NCI-H524 treated with DMSO at 0.1 percent for 48 hours (cell line): Measurements from ENCODE around the gene MDM2.
"Not testable (repeated sequence)": the region's sequence is repeated elsewhere in the genome, so short reads cannot be mapped to it uniquely, and the experiment has no call there.

ENCODE experiments used
- DNase-seq: peaks from one replicate; lab custom pipeline; 2025; lab: John Stamatoyannopoulos, UW

Gene MDM2

DNA sequence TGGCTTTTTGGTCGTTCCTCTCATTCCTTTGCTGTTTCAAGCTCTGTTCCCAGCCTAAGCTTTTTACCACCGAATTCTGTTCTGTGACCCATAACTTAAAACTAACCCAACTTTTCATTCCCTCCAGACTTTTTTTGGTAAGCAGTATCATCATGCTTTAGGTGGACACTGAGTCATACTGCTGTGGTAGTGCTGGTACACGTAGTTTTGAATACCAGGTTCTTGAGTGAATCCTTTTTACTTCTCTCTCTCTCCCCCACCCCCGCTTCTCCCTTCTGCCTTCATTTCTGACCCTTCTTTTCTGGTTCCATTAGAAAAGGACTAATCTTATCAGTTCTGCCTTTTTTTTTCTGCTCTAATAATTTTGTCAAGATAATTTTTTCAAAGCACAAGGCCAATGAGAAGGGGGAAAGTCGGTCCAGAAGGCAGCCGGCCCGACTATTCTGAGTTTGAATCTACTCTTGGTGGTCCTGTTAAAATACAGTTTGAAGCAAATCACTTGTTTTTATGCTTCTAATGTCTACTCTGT is 2.3 kb upstream of the MDM2 start:
- no peak for DNase-seq

DNA sequence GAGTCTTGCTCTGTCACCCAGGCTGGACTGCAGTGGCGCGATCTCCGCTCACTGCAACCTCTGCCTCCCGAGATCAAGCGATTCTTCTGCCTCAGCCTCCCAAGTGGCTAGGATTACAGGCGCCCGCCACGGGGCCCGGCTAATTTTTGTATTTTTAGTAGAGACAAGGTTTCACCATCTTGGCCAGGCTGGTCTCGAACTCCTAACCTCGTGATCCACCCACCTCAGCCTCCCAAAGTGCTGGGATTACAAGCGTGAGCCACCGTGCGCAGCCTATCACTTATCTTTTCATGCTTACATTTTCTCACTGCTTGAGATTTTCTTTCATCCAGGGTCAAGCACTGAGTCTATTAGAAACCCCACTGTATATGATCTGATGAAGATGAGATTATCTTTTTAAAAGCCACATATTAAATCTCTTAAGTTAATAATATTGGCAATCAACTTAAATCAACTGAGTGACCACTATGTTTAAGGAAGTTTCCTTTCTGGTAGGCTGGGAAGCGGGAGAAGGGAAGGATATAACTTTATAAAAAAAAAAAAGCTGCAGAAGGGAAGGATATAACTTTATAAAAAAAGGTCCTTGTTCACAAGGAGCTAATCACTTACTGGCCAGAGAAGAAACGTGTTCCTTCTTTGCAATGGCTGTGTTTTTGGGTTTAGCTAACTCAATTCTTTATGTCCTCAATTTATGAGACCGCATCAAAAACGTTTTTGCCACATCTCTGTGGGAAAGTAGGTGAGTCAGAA is 1.3 kb upstream of the MDM2 start:
- DNase-seq, result no peak

DNA sequence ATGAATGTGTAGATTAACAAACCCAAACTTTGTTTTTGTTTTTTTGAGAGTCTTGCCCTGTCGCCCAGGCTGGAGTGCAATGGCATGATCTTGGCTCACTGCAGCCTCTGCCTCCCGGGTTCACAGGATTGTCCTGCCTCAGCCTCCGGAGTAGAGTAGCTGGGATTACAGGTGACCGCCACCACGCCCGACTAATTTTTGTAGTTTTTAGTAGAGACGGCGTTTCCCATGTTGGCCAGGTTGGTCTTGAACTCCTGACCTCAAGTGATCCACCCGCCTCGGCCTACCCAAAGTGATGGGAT is 752 bp upstream of the MDM2 start:
- DNase-seq, result not testable (repeated sequence)

DNA sequence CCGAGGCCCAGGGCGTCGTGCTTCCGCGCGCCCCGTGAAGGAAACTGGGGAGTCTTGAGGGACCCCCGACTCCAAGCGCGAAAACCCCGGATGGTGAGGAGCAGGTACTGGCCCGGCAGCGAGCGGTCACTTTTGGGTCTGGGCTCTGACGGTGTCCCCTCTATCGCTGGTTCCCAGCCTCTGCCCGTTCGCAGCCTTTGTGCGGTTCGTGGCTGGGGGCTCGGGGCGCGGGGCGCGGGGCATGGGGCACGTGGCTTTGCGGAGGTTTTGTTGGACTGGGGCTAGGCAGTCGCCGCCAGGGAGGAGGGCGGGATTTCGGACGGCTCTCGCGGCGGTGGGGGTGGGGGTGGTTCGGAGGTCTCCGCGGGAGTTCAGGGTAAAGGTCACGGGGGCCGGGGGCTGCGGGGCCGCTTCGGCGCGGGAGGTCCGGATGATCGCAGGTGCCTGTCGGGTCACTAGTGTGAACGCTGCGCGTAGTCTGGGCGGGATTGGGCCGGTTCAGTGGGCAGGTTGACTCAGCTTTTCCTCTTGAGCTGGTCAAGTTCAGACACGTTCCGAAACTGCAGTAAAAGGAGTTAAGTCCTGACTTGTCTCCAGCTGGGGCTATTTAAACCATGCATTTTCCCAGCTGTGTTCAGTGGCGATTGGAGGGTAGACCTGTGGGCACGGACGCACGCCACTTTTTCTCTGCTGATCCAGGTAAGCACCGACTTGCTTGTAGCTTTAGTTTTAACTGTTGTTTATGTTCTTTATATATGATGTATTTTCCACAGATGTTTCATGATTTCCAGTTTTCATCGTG is 612 bp downstream of the MDM2 start:
- peak; percentile 45 for DNase-seq

DNA sequence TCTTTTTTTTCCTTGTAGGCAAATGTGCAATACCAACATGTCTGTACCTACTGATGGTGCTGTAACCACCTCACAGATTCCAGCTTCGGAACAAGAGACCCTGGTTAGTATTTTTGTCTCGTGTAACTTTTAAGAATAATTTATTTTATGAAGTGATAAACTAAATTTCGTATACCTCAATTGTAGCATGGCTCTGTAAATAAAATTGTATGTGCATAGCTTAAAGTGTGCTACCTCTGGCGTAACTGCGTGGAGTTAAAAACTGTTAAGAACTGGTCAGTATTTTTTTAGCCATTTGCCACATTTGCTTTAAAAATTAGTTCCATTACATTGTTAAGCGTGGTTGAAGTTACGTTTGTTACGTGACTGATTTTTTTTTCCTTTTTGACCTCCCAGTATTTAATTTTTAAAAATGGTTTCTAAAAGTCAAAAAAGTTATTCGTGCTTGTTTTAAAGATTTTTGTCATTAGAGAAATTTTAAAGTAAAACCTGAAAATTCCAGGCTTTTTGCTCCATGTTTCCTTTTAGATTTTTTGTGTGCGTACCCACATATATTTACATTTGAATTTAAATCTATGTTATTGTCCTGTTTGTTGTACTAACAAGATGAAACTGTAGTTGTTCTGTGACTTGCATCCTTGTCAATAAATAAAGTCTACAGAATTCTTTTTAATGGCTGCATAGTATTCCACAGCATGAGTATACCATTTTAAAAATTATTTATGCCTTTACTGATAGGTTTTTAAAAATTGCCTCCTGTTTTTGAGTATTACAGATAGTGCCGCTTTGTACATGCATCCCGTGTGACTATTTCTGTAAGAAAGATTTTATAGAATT is 1.4 kb downstream of the MDM2 start:
- DNase-seq, result no peak

DNA sequence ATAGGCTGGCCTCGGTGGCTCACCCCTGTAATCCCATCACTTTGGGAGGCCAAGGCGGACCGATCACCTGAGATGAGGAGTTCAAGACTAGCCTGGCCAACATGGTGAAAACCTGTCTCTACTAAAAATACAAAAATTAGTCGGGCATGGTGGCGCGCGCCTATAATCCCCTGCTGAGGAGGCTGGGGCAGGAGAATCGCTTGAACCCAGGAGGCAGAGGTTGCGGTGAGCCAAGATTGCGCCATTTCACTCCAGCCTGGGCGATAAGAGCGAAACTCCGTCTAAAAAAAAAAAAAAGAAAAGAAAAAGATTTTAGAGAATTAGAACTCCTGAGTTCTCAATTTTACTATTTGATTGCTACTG is 2.0 kb downstream of the MDM2 start:
- DNase-seq, result not testable (repeated sequence)

DNA sequence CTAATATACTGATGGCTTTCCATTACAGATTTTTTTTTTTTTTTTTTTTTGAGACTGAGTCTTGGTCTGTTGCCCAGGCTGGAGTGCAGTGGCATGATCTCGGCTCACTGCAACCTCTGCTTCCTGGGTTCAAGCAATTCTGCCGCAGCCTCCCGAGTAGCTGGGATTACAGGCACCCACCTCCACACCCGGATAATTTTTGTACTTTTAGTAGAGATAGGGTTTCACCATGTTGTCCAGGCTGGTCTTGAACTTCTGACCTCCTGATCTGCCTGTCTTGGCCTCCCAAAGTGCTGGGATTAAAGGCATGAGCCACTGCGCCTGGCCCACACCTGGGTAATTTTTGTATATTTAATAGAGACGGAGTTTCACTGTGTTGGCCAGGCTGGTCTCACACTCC is 3.6 kb downstream of the MDM2 start:
- DNase-seq, result not testable (repeated sequence)

DNA sequence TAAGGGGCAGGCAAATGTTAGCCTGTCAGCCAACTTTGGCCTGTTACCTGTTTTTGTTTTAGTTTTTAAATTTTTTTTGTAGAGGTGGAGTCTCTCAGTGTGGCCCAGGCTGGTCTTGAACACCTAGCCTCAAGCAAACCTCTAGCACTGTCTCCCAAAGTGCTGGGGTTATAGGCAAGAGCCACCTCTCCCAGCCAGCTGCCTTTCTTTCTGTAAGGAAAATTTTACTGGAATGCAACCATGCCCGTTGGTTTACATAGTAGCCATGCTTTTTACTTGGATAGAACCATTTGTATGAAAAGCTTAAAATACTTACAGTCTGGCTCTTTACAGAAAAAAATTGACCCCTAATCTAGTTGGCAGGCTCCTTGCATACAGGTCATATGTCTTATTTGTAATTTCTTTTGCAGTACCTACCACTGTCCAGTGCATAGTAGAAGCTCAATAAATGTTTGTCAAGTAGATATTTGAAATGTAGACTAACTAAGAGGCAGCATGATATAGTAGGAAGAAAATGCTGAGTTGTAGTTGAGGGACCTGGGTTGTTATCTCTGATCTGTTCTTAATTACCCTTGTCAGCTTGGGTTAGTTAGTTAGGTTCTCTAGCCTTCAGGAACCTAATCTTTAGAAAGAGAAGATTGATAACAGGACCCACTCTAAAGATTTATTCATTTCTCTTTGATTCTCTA is 4.7 kb downstream of the MDM2 start:
- DNase-seq, result no peak

DNA sequence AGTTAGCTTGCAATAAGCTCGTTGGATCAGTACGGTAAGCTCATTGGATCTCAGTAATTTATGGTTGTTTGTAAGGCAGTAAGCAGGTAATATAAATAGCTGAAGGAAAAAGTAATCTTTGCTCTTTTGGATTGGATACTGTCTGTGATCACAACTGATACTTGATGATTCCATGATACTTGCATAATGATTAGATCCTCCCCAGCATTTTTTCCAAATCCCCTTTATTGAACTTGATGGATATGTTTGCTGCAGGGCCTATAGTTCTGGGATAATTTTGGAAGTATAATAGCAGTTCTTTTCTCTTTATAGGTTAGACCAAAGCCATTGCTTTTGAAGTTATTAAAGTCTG is 5.2 kb downstream of the MDM2 start:
- DNase-seq, result no peak

DNA sequence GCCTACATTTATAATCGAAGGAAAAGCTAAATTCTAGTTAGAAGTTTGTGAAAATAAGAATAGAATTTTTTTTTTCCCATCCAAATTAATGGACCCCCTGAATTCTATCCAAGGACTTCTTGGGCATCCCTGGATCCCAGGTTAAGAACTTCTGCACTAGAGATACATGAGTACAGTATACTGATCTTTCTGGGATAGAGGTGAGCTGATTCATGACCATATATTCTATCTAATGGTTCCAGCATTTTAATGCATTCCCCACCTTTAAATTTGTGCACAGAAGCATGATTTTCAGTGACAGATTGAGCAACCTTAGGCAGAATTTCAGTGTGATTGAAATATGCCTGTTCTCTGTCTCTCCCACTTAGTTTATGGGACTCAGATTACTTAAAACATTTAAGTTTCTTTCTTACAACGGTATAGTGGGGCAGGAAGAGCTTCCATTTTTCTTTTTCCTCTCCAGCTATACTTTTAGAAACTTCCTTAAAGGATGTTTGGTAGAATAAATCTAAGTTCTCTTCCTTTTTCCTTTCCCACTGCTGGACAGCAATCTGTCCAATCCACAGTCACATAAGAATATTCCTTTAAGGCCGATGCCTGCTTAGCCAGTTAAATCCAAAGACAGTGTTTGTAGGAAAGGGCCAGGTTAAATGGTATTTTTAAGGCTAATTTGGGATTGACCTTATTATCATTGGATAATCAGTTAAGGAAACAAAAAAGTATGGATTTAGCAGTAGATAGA is 6.7 kb downstream of the MDM2 start:
- DNase-seq, result no peak

DNA sequence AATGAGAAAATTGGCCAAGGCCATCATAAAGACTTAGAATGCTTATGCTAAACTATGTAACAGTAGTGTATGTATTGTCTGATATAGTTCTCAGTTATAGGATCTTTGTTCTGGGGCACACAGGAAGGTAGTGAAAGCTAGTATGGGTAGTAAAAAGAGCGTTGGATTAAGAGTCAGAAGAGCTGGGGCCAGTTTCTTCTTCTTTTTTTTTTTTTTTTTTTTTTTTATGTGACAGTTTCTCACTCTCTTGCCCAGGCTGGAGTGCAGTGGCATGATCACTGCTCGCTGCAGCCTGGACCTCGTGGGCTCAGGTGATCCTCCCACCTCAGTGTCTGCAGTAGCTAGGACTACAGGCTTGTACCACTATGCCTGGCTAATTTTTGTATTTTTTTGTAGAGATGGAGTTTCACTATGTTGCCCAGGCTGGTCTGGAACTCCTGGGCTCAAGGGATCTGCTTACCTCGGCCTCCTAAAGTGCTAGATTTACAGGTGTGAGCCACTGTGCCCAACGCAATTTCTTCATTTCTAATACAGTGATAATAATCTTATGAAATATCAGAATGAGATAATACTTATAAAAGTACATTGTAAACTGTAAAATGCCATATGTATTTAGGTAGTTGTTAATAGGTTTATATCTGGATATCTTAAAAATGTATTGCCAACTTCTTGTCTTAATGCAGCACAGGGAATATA is 7.4 kb downstream of the MDM2 start:
- no peak for DNase-seq

DNA sequence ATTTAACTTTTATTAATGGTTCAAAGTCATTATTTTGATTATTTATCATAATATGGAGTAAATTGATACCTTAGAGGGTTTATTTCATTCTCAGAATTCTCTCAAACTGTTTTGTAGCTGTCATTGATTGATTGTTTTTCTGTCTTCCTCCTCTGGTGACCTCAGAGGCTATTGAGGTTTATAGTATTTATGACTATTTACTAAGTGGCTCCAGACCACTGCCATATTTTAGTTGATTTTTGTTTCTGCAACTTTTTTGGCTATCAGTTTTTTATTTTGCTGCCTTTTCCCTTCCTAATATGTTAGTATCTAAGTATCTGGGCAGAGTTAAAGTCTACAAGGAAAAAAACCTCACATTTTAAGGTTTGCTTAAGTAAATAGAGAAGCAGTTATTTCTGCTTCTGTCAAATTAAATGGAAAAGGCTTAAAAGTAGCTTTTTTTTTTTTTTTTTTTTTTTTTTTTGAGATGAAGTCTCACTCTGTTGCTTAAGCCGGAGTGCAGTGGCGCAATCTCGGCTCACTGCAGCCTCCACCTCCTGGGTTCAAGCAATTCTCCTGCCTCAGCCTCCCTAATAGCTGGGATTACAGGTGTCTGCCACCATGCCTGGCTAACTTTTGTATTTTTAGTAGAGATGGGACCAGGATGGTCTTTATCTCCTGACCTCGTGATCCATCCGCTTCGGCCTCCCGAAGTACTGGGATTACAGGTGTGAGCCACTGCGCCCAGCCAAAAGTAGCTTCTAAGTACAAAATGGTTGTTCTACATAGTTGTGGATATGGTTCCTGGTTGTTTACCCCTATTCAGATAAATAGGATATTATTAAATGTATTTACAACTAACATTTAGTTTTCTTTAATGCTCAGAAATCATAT is 8.2 kb downstream of the MDM2 start:
- no peak for DNase-seq

DNA sequence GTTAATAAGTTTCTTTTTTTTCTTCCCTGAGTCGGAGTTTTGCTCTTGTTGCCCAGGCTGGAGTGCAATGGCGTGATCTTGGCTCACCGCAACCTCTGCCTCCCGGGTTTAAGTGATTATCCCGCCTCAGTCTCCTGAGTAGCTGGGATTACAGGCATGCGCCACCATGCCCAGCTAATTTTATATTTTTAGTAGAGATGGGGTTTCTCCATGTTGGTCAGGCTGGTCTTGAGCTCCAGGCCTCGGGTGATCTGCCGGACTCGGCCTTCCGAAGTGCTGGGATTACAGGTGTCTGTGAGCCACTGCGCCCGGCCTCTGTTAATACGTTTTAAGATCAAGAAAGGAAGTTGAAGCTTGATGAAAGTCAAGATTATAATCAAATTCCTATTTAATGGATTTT is 11.5 kb downstream of the MDM2 start:
- DNase-seq, result not testable (repeated sequence)

DNA sequence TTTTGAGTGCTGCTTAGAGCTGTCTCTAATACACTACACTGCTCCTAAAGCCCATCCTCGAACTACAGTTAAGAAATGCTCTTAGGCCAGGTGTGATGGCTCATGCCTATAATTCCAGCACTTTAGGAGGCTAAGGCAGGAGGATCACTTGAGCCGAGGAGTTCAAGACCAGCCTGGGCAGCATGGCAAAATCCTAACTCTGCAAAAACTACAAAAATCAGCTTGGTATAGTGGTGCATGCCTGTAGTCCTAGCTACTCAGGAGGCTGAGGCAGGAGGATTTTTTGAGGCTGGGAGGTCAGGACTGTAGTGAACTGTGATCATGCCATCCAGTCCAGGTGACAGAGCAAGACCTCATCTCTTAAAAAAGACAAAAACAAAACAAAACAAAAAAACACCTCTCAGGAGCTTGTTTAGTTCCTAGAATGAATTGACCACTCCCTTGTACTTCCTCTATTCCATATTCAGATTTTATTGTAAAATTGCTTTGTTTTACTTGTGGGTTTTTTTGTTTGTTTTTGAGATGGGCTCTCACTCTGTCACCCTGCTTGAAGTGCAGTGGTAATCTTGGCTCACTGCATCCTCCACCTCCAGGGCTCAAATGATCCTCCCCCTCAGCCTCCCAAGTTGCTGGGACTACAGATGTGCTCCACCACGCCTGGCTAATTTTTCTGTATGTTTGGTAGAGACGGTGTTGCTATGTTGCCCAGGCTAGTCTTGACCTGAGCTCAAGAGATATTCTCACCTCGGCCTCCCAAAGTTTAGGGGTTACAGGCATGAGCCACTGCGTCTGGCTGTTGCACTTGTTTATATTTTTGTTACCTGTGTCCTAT is 13.6 kb downstream of the MDM2 start:
- DNase-seq, result no peak

DNA sequence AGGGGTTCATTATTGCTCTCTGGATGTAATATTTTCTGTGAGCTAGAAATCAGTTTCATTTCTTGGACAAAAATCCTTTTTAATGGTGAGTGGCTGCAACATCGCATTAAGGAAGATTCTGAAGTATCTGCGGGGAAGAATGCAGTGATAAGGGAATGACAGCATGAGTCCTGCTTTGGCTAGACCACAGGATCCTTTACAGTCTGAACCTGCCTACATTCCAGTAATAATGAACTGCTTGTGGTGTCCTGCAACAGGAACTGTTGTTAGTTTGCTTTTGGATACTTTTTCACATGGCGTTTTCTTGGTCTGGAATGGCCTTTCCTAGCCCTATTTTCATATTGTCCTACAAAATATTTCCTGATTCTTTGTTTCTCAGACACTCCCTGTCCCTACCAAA is 15.7 kb downstream of the MDM2 start:
- DNase-seq, result no peak

DNA sequence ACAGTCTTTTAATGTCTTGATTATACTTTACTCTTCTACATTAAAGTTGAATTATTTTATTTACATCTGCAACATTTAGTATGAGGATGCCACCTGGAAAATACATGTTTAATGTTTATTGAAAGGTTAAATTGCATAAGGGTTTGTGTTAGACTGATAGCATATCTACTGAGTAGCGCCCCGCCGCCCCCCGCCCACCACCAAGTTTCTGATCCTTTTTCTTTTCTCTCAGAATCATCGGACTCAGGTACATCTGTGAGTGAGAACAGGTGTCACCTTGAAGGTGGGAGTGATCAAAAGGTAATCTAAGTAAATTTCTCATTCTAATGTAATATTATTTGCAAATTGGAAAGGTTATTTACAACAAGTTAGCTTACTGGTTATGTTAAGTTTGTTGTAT is 16.2 kb downstream of the MDM2 start:
- DNase-seq, result no peak

DNA sequence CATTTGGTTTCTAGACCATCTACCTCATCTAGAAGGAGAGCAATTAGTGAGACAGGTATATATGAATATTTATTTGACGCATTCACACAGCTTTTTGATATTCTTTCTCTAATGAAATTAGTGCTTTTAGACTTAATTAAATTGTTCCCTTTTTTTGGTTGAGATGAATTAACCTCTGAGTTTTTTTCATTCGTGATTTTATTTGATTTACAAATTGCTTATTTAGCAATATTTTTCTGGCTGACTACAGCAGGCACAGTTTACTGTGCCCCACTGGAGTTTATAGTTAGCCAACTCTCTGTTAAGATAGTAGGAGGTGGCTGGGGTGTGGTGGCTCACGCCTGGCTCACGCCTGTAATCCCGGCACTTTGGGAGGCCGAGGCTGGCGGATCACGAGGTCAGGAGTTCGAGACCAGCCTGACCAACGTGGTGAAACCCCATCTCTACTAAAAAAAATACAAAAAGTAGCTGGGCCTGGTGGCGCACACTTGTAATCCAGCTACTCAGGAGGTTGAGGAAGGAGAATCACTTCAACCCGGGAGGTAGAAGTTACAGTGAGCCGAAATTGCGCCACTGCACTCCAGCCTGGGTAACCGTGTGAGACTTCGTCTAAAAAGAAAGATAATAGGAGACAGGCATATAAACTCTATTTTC is 16.7 kb downstream of the MDM2 start:
- no peak for DNase-seq

DNA sequence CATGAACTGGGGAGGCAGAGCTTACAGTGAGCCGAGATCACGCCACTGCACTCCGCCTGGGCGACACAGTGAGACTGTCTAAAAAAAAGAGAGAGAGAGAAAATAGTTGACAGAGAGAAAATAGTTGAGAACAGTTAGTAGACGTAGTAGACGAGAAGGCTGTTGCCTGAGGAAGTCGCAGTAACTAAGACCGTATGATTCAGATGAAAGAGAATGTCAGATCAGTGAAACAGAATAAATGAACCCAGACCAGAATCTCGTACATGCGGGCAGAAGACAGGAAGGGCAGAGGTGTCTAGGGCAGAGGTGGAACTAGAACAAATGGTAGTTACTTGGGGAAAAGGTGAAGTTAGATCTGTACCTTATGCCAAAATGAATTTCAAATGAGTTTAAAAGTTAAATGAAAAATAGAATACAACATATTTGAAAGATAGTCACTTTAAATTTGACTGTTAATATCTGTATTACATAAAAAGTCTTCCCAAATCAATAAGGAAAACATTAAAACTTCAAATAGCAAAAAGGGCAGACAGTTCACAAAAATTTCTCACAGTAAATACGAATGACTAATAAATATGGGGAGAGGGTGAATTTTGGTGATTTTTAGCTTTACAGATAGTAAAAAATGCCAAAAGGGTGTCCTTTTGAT is 17.7 kb downstream of the MDM2 start:
- no peak for DNase-seq
